Suprapubic skin (tissue), 4 donors: Measurements from ENCODE around the gene FASTKD2. TPM values are rescaled to one million over a fixed set of nuclear protein-coding genes. Genes with fewer than 3 reads are reported as not detected.

Experiments
- DNase-seq, 2 donors: peaks; one replicate each; pipeline ENCODE4 v3.0.0-alpha.2; 2019; ENCODE audit warnings: low spot score in 2 of 2
- H3K27ac ChIP-seq: fragments of 200-600 bp; sonication (generic); one replicate; pipeline ENCODE4 v1.5.1; 2019
- H3K27me3 ChIP-seq: fragments of 200-600 bp; sonication (generic); one replicate; pipeline ENCODE4 v1.5.1; 2019
- H3K36me3 ChIP-seq: fragments of 200-600 bp; sonication (generic); one replicate; pipeline ENCODE4 v1.5.1; 2019
- H3K4me1 ChIP-seq: fragments of 200-600 bp; sonication (generic); one replicate; pipeline ENCODE4 v1.5.1; 2019
- H3K4me3 ChIP-seq: fragments of 200-600 bp; sonication (generic); one replicate; pipeline ENCODE4 v1.5.1; 2019; ENCODE audit warnings: mild to moderate bottlenecking
- H3K9me3 ChIP-seq: fragments of 200-600 bp; sonication (generic); one replicate; pipeline ENCODE4 v1.5.1; 2019
- CTCF ChIP-seq, 2 donors: fragments of 200-600 bp in 1 of 2; fragments of 450-650 bp in 1 of 2; sonication (generic) in 1 of 2; IDR thresholded peaks; one replicate each; pipeline ENCODE4 v1.5.1; 2016 to 2019; ENCODE audit warnings: antibody characterized with exemption in 2 of 2, mild to moderate bottlenecking in 1 of 2, moderate library complexity in 1 of 2
- EP300 ChIP-seq: sonication (generic); formaldehyde crosslinking; IDR thresholded peaks from one replicate; pipeline ENCODE4 v1.6.1; 2017; ENCODE audit warnings: antibody characterized with exemption
- POLR2A ChIP-seq, 2 donors: fragments of 450-650 bp; IDR thresholded peaks; one replicate each; pipeline ENCODE4 v1.6.1; 2017; ENCODE audit warnings: antibody characterized with exemption in 2 of 2, mild to moderate bottlenecking in 2 of 2, moderate library complexity in 2 of 2
- POLR2AphosphoS5 ChIP-seq, 3 donors: sonication (generic); formaldehyde crosslinking; IDR thresholded peaks; one replicate each; pipeline ENCODE4 v1.6.1; 2017; ENCODE audit warnings: antibody characterized with exemption in 3 of 3
- whole genome bisulfite sequencing: methylation state at CpG from one replicate; pipeline ENCODE4 v1.1.5; 2018; 5-methylcytosine and 5-hydroxymethylcytosine counted together
- total RNA-seq, 4 donors: library from RNA; depleted of rRNA; stranded (reverse); fragments of >200 nt; gene quantifications; one replicate each; pipeline ENCODE4 v1.1.0, GENCODE V29; 2016

Gene FASTKD2
- total RNA-seq, 4 donors from 2014 or later = 23.0 to 45.1 (median 28.5) TPM

- TF ChIP-seq EP300 (no peak), POLR2AphosphoS5 (IDR thresholded peaks at IDR 0.05) (no peak), POLR2A (IDR thresholded peaks at IDR 0.05) (no peak)
- Histone ChIP-seq H3K36me3 (no peaks in the 10 kb centered on the region), H3K27me3 (no peaks in the 10 kb centered on the region), H3K4me1 (no peaks in the 10 kb centered on the region), H3K4me3 (no peak overlapping the region), H3K27ac (no peak overlapping the region), H3K9me3 (no peaks in the 10 kb centered on the region)
- no peak for DNase-seq
- whole genome bisulfite sequencing = 60% methylated on average over 2 of the region's 2 CpGs
These were observed 67.5 kb downstream of the FASTKD2 start for GRCh38 chr2:206832873-206833272.

GRCh38 chr2:206833291-206833690 lies 67.9 kb downstream of the FASTKD2 start:
- Histone ChIP-seq H3K27me3 (no peaks in the 10 kb centered on the region), H3K36me3 (no peaks in the 10 kb centered on the region), H3K27ac (no peak overlapping the region), H3K4me1 (no peaks in the 10 kb centered on the region), H3K9me3 (no peaks in the 10 kb centered on the region), H3K4me3 (no peak overlapping the region)
- TF ChIP-seq POLR2AphosphoS5 (IDR thresholded peaks at IDR 0.05) = no peak
- TF ChIP-seq EP300 = no peak
- TF ChIP-seq POLR2A (IDR thresholded peaks at IDR 0.05) = no peak
- no peak for TF ChIP-seq CTCF (IDR thresholded peaks at IDR 0.05)
- WGBS = 95% methylated on average over 3 of the region's 3 CpGs
- no peak for DNase-seq

- TF ChIP-seq POLR2A (IDR thresholded peaks at IDR 0.05) (no peak), POLR2AphosphoS5 (IDR thresholded peaks at IDR 0.05) (no peak), CTCF (IDR thresholded peaks at IDR 0.05) (no peak)
- no peaks in the 10 kb centered on the region for H3K9me3 ChIP-seq
- H3K4me1 ChIP-seq = no peaks in the 10 kb centered on the region
- no peak overlapping the region for H3K27ac ChIP-seq
- 83% methylated on average over 2 of the region's 2 CpGs for WGBS
- no peak overlapping the region for H3K4me3 ChIP-seq
- no peaks in the 10 kb centered on the region for H3K27me3 ChIP-seq
- no peaks in the 10 kb centered on the region for H3K36me3 ChIP-seq
- no peak for DNase-seq
These were observed 71.3 kb downstream of the FASTKD2 start for GRCh38 chr2:206836722-206837121.

- H3K27me3 ChIP-seq = no peaks in the 10 kb centered on the region
- H3K36me3 ChIP-seq = no peaks in the 10 kb centered on the region
- TF ChIP-seq CTCF (IDR thresholded peaks at IDR 0.05) (no peak), POLR2AphosphoS5 (IDR thresholded peaks at IDR 0.05) (no peak), POLR2A (IDR thresholded peaks at IDR 0.05) (no peak), EP300 (no peak)
- no peak overlapping the region for H3K4me3 ChIP-seq
- H3K9me3 ChIP-seq = no peaks in the 10 kb centered on the region
- no peaks in the 10 kb centered on the region for H3K4me1 ChIP-seq
- 88% methylated on average over 1 of the region's 1 CpG for WGBS
- DNase-seq = no peak
- no peak overlapping the region for H3K27ac ChIP-seq
These were observed 72.4 kb downstream of the FASTKD2 start for GRCh38 chr2:206837775-206838174.

GRCh38 chr2:206838690-206839089 lies 73.3 kb downstream of the FASTKD2 start:
- Histone ChIP-seq H3K4me3 (no peak overlapping the region), H3K36me3 (no peaks in the 10 kb centered on the region), H3K4me1 (no peaks in the 10 kb centered on the region), H3K27ac (no peak overlapping the region), H3K27me3 (no peaks in the 10 kb centered on the region), H3K9me3 (no peaks in the 10 kb centered on the region)
- no peak for DNase-seq
- WGBS = 94% methylated on average over 3 of the region's 3 CpGs
- no peak for TF ChIP-seq POLR2AphosphoS5 (IDR thresholded peaks at IDR 0.05)
- TF ChIP-seq POLR2A (IDR thresholded peaks at IDR 0.05) = no peak
- TF ChIP-seq EP300 = no peak
- TF ChIP-seq CTCF (IDR thresholded peaks at IDR 0.05) = no peak

GRCh38 chr2:206840999-206841398 lies 75.6 kb downstream of the FASTKD2 start:
- 78% methylated on average over 3 of the region's 3 CpGs for WGBS
- no peak overlapping the region for H3K27ac ChIP-seq
- no peaks in the 10 kb centered on the region for H3K27me3 ChIP-seq
- no peak overlapping the region for H3K4me3 ChIP-seq
- TF ChIP-seq EP300 (no peak), POLR2A (IDR thresholded peaks at IDR 0.05) (no peak), POLR2AphosphoS5 (IDR thresholded peaks at IDR 0.05) (no peak), CTCF (IDR thresholded peaks at IDR 0.05) (no peak)
- no peak for DNase-seq
- no peaks in the 10 kb centered on the region for H3K4me1 ChIP-seq
- H3K36me3 ChIP-seq = no peaks in the 10 kb centered on the region
- no peaks in the 10 kb centered on the region for H3K9me3 ChIP-seq
